NOMO-1 (cell line): ENCODE results near the gene FAM193A.
A peak's percentile ranks its signal among the peaks of the same experiment; 100 is the strongest.

Experiments used
- DNase-seq, 2 experiments: peaks; one replicate each; lab custom pipeline; 2025; ENCODE audit not compliant: unreplicated experiment in 2 of 2; lab: John Stamatoyannopoulos, UW

The FAM193A gene

GRCh38 chr4:2688697-2689096 is 152.2 kb downstream of the FAM193A start:
- DNase-seq = no peak

- no peak for DNase-seq
Measured at GRCh38 chr4:2689114-2689513, 152.7 kb downstream of the FAM193A start.

GRCh38 chr4:2689825-2690700 is 153.6 kb downstream of the FAM193A start:
- DNase-seq = no peak

GRCh38 chr4:2691313-2691712 is 154.9 kb downstream of the FAM193A start:
- no peak for DNase-seq

GRCh38 chr4:2691952-2692435 is 155.5 kb downstream of the FAM193A start:
- DNase-seq = no peak

GRCh38 chr4:2694691-2695090 is 158.2 kb downstream of the FAM193A start:
- no peak for DNase-seq

GRCh38 chr4:2695346-2696060 is 159.1 kb downstream of the FAM193A start:
- DNase-seq = no peak

GRCh38 chr4:2696423-2696822 is 160.0 kb downstream of the FAM193A start:
- peak; percentile 41 to 70 for DNase-seq

- no peak for DNase-seq
Measured at GRCh38 chr4:2697995-2698414, 161.6 kb downstream of the FAM193A start.

GRCh38 chr4:2698504-2698903 is 162.1 kb downstream of the FAM193A start:
- DNase-seq = no peak

- DNase-seq = no peak
Measured at GRCh38 chr4:2698951-2699505, 162.6 kb downstream of the FAM193A start.

- no peak for DNase-seq
Measured at GRCh38 chr4:2699534-2699933, 163.1 kb downstream of the FAM193A start.

- DNase-seq = no peak
Measured at GRCh38 chr4:2700031-2700430, 163.6 kb downstream of the FAM193A start.

- DNase-seq = no peak
Measured at GRCh38 chr4:2702361-2702760, 165.9 kb downstream of the FAM193A start.

- DNase-seq = no peak
Measured at GRCh38 chr4:2702770-2703169, 166.3 kb downstream of the FAM193A start.

GRCh38 chr4:2712261-2712842 is 175.9 kb downstream of the FAM193A start:
- DNase-seq = no peak

GRCh38 chr4:2713337-2713736 is 176.9 kb downstream of the FAM193A start:
- no peak for DNase-seq

- DNase-seq = no peak
Measured at GRCh38 chr4:2714061-2714770, 177.8 kb downstream of the FAM193A start.

GRCh38 chr4:2714918-2715317 is 178.5 kb downstream of the FAM193A start:
- DNase-seq = no peak

- no peak for DNase-seq
Measured at GRCh38 chr4:2715426-2715825, 179.0 kb downstream of the FAM193A start.

GRCh38 chr4:2716236-2716635 is 179.8 kb downstream of the FAM193A start:
- no peak for DNase-seq
